A549 (cell line): ENCODE results near the gene VASN. TPM values are rescaled to one million over a fixed set of nuclear protein-coding genes. Genes with fewer than 3 reads are reported as not detected.

Source experiments
- ATAC-seq, 2 experiments: fragments of 200-7000 bp in 1 of 2; fragments of >200 bp in 1 of 2; cut with Nextera tagmentation in 1 of 2; cut with Tn5 transposase in 1 of 2; 3 replicates each; pipeline versions ENCODE4 v1.8.0 to v1.9.1; 2018 to 2020; ENCODE audit warnings: mild to moderate bottlenecking in 1 of 2, moderate library complexity in 1 of 2
- CTCF ChIA-PET: fragments of 300-600 bp; sonication (Branson Sonifier 250); formaldehyde crosslinking; extraction: SDS; loops from one replicate; lab custom pipeline; 2021; ENCODE audit warnings: antibody characterized with exemption, inconsistent platforms; lab: Yijun Ruan, JAX
- POLR2A ChIA-PET: fragments of 350-600 bp; formaldehyde crosslinking; extraction: SDS; loops from one replicate; lab custom pipeline; 2021; ENCODE audit warnings: antibody characterized with exemption, inconsistent platforms; lab: Yijun Ruan, JAX
- DNase-seq, 2 experiments: peaks; one replicate each; pipeline versions ENCODE4 v3.0.0 to v3.0.0-alpha.2; 2011 to 2016; ENCODE audit warnings: low read depth in 1 of 2, low spot score in 1 of 2
- FAIRE-seq: peaks from 2 replicates; lab custom pipeline; 2011; peaks lifted over from hg19 to GRCh38; lab: Jason Lieb, UNC
- H3K27ac ChIP-seq, 2 experiments: fragments of >200 bp; sonication (Bioruptor Twin); formaldehyde crosslinking; 3 replicates each; pipeline ENCODE4 v1.5.1; 2016 to 2017
- H3K4me1 ChIP-seq: fragments of >200 bp; sonication (Bioruptor Twin); formaldehyde crosslinking; 3 replicates; pipeline ENCODE4 v1.6.1; 2016
- H3K4me2 ChIP-seq: fragments of >200 bp; sonication (Bioruptor Twin); formaldehyde crosslinking; 3 replicates; pipeline ENCODE4 v1.6.1; 2016
- H3K4me3 ChIP-seq: fragments of >200 bp; sonication (Bioruptor Twin); formaldehyde crosslinking; 3 replicates; pipeline ENCODE4 v1.5.1; 2016
- H3K9me3 ChIP-seq: fragments of >200 bp; sonication (Bioruptor Twin); formaldehyde crosslinking; 3 replicates; pipeline ENCODE4 v1.6.1; 2016
- ATOH8 ChIP-seq: fragments of 250-450 bp; sonication (Bioruptor Pico); IDR thresholded peaks from 2 replicates; pipeline ENCODE4 v1.5.0; 2020; ENCODE audit warnings: low read depth, mild to moderate bottlenecking, moderate library complexity
- BCL3 ChIP-seq: fragments of >200 bp; sonication (Bioruptor Twin); formaldehyde crosslinking; IDR thresholded peaks from 3 replicates; pipeline ENCODE4 v1.6.1; 2016
- CBX2 ChIP-seq: fragments of 200-600 bp; sonication (generic); IDR thresholded peaks from 2 replicates; pipeline ENCODE4 v1.6.1; 2016; ENCODE audit warnings: low read depth, mild to moderate bottlenecking, borderline replicate concordance
- CHD4 ChIP-seq: fragments of 200-600 bp; sonication (generic); IDR thresholded peaks from 2 replicates; pipeline ENCODE4 v1.6.1; 2016; ENCODE audit warnings: antibody characterized with exemption, mild to moderate bottlenecking, borderline replicate concordance
- CTCF ChIP-seq: fragments of >200 bp; sonication (Bioruptor Twin); formaldehyde crosslinking; IDR thresholded peaks from 3 replicates; pipeline ENCODE4 v1.5.1; 2016
- EHMT2 ChIP-seq: fragments of 200-600 bp; sonication (generic); IDR thresholded peaks from 2 replicates; pipeline ENCODE4 v1.6.1; 2016; ENCODE audit warnings: antibody characterized with exemption, low read depth, mild to moderate bottlenecking, moderate library complexity
- ELK1 ChIP-seq: fragments of 150-350 bp; IDR thresholded peaks from 2 replicates; pipeline ENCODE4 v1.6.1; 2014; ENCODE audit warnings: low read depth, mild to moderate bottlenecking, low read length
- FOSB ChIP-seq: fragments of 250-450 bp; sonication (Bioruptor Pico); IDR thresholded peaks from 2 replicates; pipeline ENCODE4 v1.5.0; 2020; ENCODE audit warnings: mild to moderate bottlenecking, moderate library complexity
- HDAC2 ChIP-seq: fragments of 200-600 bp; sonication (generic); IDR thresholded peaks from 2 replicates; pipeline ENCODE4 v1.6.1; 2016
- HOXA7 ChIP-seq: fragments of 250-450 bp; sonication (Bioruptor Pico); IDR thresholded peaks from 2 replicates; pipeline ENCODE4 v1.5.0; 2020; ENCODE audit warnings: mild to moderate bottlenecking, moderate library complexity
- JUN ChIP-seq, 2 experiments: fragments of >200 bp; sonication (Bioruptor Twin); formaldehyde crosslinking; IDR thresholded peaks; 2 replicates in 1 of 2; 3 replicates in 1 of 2; pipeline ENCODE4 v1.6.1; 2016 to 2017
- KDM5A ChIP-seq: fragments of 200-600 bp; sonication (generic); IDR thresholded peaks from 2 replicates; pipeline ENCODE4 v1.6.1; 2016; ENCODE audit warnings: antibody characterized with exemption, mild to moderate bottlenecking
- MAFK ChIP-seq: fragments of 450-650 bp; IDR thresholded peaks from 2 replicates; pipeline ENCODE4 v1.6.1; 2014; ENCODE audit not compliant: partially characterized antibody
- MAZ ChIP-seq: fragments of 150-350 bp; IDR thresholded peaks from 2 replicates; pipeline ENCODE4 v1.6.1; 2014; ENCODE audit warnings: antibody characterized with exemption, low read depth, low read length, borderline replicate concordance
- MYC ChIP-seq: IDR thresholded peaks from 2 replicates; pipeline ENCODE4 v1.6.1; 2012; ENCODE audit warnings: mild to moderate bottlenecking, inconsistent platforms, low read length, improper control_type of control experiment, borderline replicate concordance
- NR3C1 ChIP-seq: fragments of >200 bp; sonication (Bioruptor Twin); formaldehyde crosslinking; IDR thresholded peaks from 3 replicates; pipeline ENCODE4 v1.6.1; 2017
- TFCP2L1 ChIP-seq: fragments of 250-450 bp; sonication (Bioruptor Pico); IDR thresholded peaks from 2 replicates; pipeline ENCODE4 v1.5.0; 2021; ENCODE audit warnings: mild to moderate bottlenecking
- USF2 ChIP-seq: fragments of 450-650 bp; IDR thresholded peaks from 2 replicates; pipeline ENCODE4 v1.6.1; 2014; ENCODE audit warnings: antibody characterized with exemption
- ZC3H11A ChIP-seq: fragments of 450-650 bp; IDR thresholded peaks from 2 replicates; pipeline ENCODE4 v1.6.1; 2014; ENCODE audit warnings: antibody characterized with exemption, mild to moderate bottlenecking
- ZFP36 ChIP-seq: fragments of 450-650 bp; IDR thresholded peaks from 2 replicates; pipeline ENCODE4 v1.6.1; 2014; ENCODE audit warnings: borderline replicate concordance; ENCODE audit not compliant: partially characterized antibody
- ZNF302 ChIP-seq: fragments of 250-450 bp; sonication (Bioruptor Pico); IDR thresholded peaks from 2 replicates; pipeline ENCODE4 v1.9.0; 2021; ENCODE audit warnings: inconsistent platforms, mild to moderate bottlenecking, moderate library complexity
- ZSCAN20 ChIP-seq: fragments of 250-450 bp; sonication (Bioruptor Pico); IDR thresholded peaks from 2 replicates; pipeline ENCODE4 v1.8.0; 2022; ENCODE audit warnings: mild to moderate bottlenecking, moderate library complexity
- WGBS: methylation state at CpG from one replicate; pipeline ENCODE4 v1.1.6; 2017; ENCODE audit errors: missing lambda C conversion rate; 5-methylcytosine and 5-hydroxymethylcytosine counted together
- polyA plus RNA-seq, 4 experiments: library from polyadenylated mRNA; depleted of rRNA in 3 of 4; stranded (reverse); fragments of >200 nt; fragmentation: RNase III in 1 of 4; extraction: RNeasy Plus Mini Kit Qiagen cat#74134 plus additional on column Dnase treatment in 1 of 4; gene quantifications; 2 replicates in 3 of 4; 3 replicates in 1 of 4; pipeline ENCODE4 v1.2.3, GENCODE V29; 2011 to 2017

The VASN gene
- polyA plus RNA-seq, 2 of the 4 experiments (the other 2 are of a cell fraction) = 2.3 to 4.0 TPM

GRCh38 chr16:4412159-4412558, 40.5 kb downstream of the VASN start:
- Histone ChIP-seq H3K4me2 (no peak overlapping the region), H3K4me3 (no peak overlapping the region), H3K27ac (no peak overlapping the region), H3K9me3 (no peaks in the 10 kb centered on the region), H3K4me1 (peaks cover 8% of the 10 kb centered on the region)
- FAIRE-seq = no peak
- TF ChIP-seq USF2 (no peak), CBX2 (no peak), NR3C1 (no peak), HOXA7 (no peak), EHMT2 (no peak), MAZ (no peak), ZNF302 (CRISPR knock-in tag) (no peak)
- DNase-seq = no peak
- ChIA-PET CTCF (interaction anchor here (1.1 to 32.6 kb wide), 4 partner anchors 9 to 152 kb away, joined by 3 to 833 read pairs (median 456); partner anchors contain the start of gene VASN), POLR2A (no interaction called here)
- ATAC-seq = no peak
- 95% methylated on average over 8 of the region's 8 CpGs for WGBS

GRCh38 chr16:4412854-4413253, 41.2 kb downstream of the VASN start:
- ChIA-PET POLR2A (no interaction called here), CTCF (interaction anchor here (1.2 to 32.6 kb wide), 3 partner anchors 10 to 159 kb away, joined by 3 to 833 read pairs (median 273); partner anchors contain the start of gene VASN)
- no peak overlapping the region for H3K4me3 ChIP-seq
- peaks cover 8% of the 10 kb centered on the region for H3K4me1 ChIP-seq
- WGBS = 94% methylated on average over 4 of the region's 4 CpGs
- H3K27ac ChIP-seq = no peak overlapping the region
- DNase-seq = no peak
- no peak overlapping the region for H3K4me2 ChIP-seq
- ATAC-seq = no peak
- FAIRE-seq = no peak
- H3K9me3 ChIP-seq = no peaks in the 10 kb centered on the region
- no peak for TF ChIP-seq USF2
- TF ChIP-seq ELK1 = no peak
- no peak for TF ChIP-seq KDM5A
- TF ChIP-seq MAFK = no peak
- no peak for TF ChIP-seq MAZ
- no peak for TF ChIP-seq ZFP36
- TF ChIP-seq MYC = no peak
- no peak for TF ChIP-seq JUN (IDR thresholded peaks at IDR 0.05)
- no peak for TF ChIP-seq HDAC2
- TF ChIP-seq ZNF302 (CRISPR knock-in tag) = no peak
- TF ChIP-seq ATOH8 (CRISPR knock-in tag) = no peak
- TF ChIP-seq ZSCAN20 (CRISPR knock-in tag) = no peak
- TF ChIP-seq TFCP2L1 = no peak
- TF ChIP-seq, all 56 proteins: peak for 0

- ATAC-seq = no peak
- Histone ChIP-seq H3K9me3 (no peaks in the 10 kb centered on the region), H3K27ac (no peak overlapping the region), H3K4me2 (peak overlapping the region; percentile 91; the same call in 2 of the 3 replicates), H3K4me1 (peaks cover 8% of the 10 kb centered on the region), H3K4me3 (no peak overlapping the region)
- DNase-seq = no peak
- CTCF ChIA-PET = interaction anchor here (0.6 to 32.6 kb wide), 5 partner anchors 12 to 125 kb away, joined by 3 to 833 read pairs (median 3); partner anchors contain the start of gene VASN
- FAIRE-seq = no peak
- 91% methylated on average over 7 of the region's 7 CpGs for WGBS
- POLR2A ChIA-PET = interaction anchor here (0.5 to 0.9 kb wide), 2 partner anchors 12 to 231 kb away, joined by 5 to 6 read pairs; no protein-coding TSS in a partner anchor
- TF ChIP-seq CBX2 (no peak), TFCP2L1 (no peak), ZC3H11A (no peak), FOSB (CRISPR knock-in tag) (no peak), ELK1 (no peak), MAZ (no peak), BCL3 (no peak), CHD4 (no peak), CTCF (no peak)
These were observed 42.7 kb downstream of the VASN start for GRCh38 chr16:4414187-4414917.
